Measurements from ENCODE around the gene AKAP1.

The AKAP1 gene

GRCh38 chr17:57132663-57133062 lies 47.6 kb downstream of the AKAP1 start:
- Mint-ChIP-seq H3K27ac (ENCODE audit: low read depth) (no peak overlapping the region), H3K4me3 (no peak overlapping the region), H3K27me3 (no peaks in the 10 kb centered on the region), H3K36me3 (ENCODE audit: insufficient read depth) (peaks cover 2% of the 10 kb centered on the region), H3K9me3 (no peaks in the 10 kb centered on the region), H3K4me1 (no peaks in the 10 kb centered on the region)
- DNase-seq (ENCODE audit: low spot score in 2 of 2) = no peak
- no peak for ATAC-seq (replicated peaks; ENCODE audit: extremely low read depth, poor library complexity, severe bottlenecking)

- H3K27ac Mint-ChIP-seq (ENCODE audit: low read depth) = no peak overlapping the region
- ATAC-seq (replicated peaks; ENCODE audit: extremely low read depth, poor library complexity, severe bottlenecking) (no peak), DNase-seq (ENCODE audit: low spot score in 2 of 2) (no peak)
Measured at GRCh38 chr17:57133486-57133885, 48.4 kb downstream of the AKAP1 start.

GRCh38 chr17:57135026-57135788 lies 50.2 kb downstream of the AKAP1 start:
- Mint-ChIP-seq H3K27me3 (peaks cover 8% of the 10 kb centered on the region), H3K4me1 (no peaks in the 10 kb centered on the region), H3K36me3 (ENCODE audit: insufficient read depth) (peaks cover 2% of the 10 kb centered on the region), H3K4me3 (no peak overlapping the region), H3K27ac (ENCODE audit: low read depth) (no peak overlapping the region), H3K9me3 (no peaks in the 10 kb centered on the region)
- ATAC-seq (replicated peaks; ENCODE audit: extremely low read depth, poor library complexity, severe bottlenecking) (no peak), DNase-seq (ENCODE audit: low spot score in 2 of 2) (no peak)

More at GRCh38 chr17:57133486-57133885, 48.4 kb downstream of the AKAP1 start:
- Mint-ChIP-seq H3K4me1 (no peaks in the 10 kb centered on the region), H3K4me3 (no peak overlapping the region), H3K9me3 (no peaks in the 10 kb centered on the region), H3K27me3 (no peaks in the 10 kb centered on the region), H3K36me3 (ENCODE audit: insufficient read depth) (peaks cover 2% of the 10 kb centered on the region)

- peaks cover 8% of the 10 kb centered on the region for H3K27me3 Mint-ChIP-seq
- ATAC-seq (replicated peaks; ENCODE audit: extremely low read depth, poor library complexity, severe bottlenecking) (no peak), DNase-seq (ENCODE audit: low spot score in 2 of 2) (no peak)
- no peaks in the 10 kb centered on the region for H3K4me1 Mint-ChIP-seq
- H3K4me3 Mint-ChIP-seq = no peak overlapping the region
- H3K27ac Mint-ChIP-seq (ENCODE audit: low read depth) = no peak overlapping the region
- no peaks in the 10 kb centered on the region for H3K9me3 Mint-ChIP-seq
- peaks cover 2% of the 10 kb centered on the region for H3K36me3 Mint-ChIP-seq (ENCODE audit: insufficient read depth)
Measured at GRCh38 chr17:57135789-57136291, 50.8 kb downstream of the AKAP1 start.

- peaks cover 2% of the 10 kb centered on the region for H3K36me3 Mint-ChIP-seq (ENCODE audit: insufficient read depth)
- H3K27ac Mint-ChIP-seq (ENCODE audit: low read depth) = no peak overlapping the region
- DNase-seq (ENCODE audit: low spot score in 2 of 2) (no peak), ATAC-seq (replicated peaks; ENCODE audit: extremely low read depth, poor library complexity, severe bottlenecking) (no peak)
- H3K4me3 Mint-ChIP-seq = no peak overlapping the region
- H3K27me3 Mint-ChIP-seq = peaks cover 8% of the 10 kb centered on the region
- no peaks in the 10 kb centered on the region for H3K9me3 Mint-ChIP-seq
- no peaks in the 10 kb centered on the region for H3K4me1 Mint-ChIP-seq
Measured at GRCh38 chr17:57136355-57136754, 51.3 kb downstream of the AKAP1 start.

GRCh38 chr17:57138030-57138911 lies 53.2 kb downstream of the AKAP1 start:
- peaks cover 14% of the 10 kb centered on the region for H3K27me3 Mint-ChIP-seq
- no peak for ATAC-seq (replicated peaks; ENCODE audit: extremely low read depth, poor library complexity, severe bottlenecking)
- no peak overlapping the region for H3K4me3 Mint-ChIP-seq

GRCh38 chr17:57138956-57139576 lies 54.0 kb downstream of the AKAP1 start:
- ATAC-seq (replicated peaks; ENCODE audit: extremely low read depth, poor library complexity, severe bottlenecking) (no peak), DNase-seq (ENCODE audit: low spot score in 2 of 2) (no peak)
- no peaks in the 10 kb centered on the region for H3K4me1 Mint-ChIP-seq
- no peak overlapping the region for H3K27ac Mint-ChIP-seq (ENCODE audit: low read depth)
- no peak overlapping the region for H3K4me3 Mint-ChIP-seq
- no peaks in the 10 kb centered on the region for H3K9me3 Mint-ChIP-seq
- H3K27me3 Mint-ChIP-seq = peaks cover 22% of the 10 kb centered on the region
- H3K36me3 Mint-ChIP-seq (ENCODE audit: insufficient read depth) = peaks cover 2% of the 10 kb centered on the region

More at GRCh38 chr17:57138030-57138911, 53.2 kb downstream of the AKAP1 start:
- H3K27ac Mint-ChIP-seq (ENCODE audit: low read depth) = no peak overlapping the region
- H3K4me1 Mint-ChIP-seq = no peaks in the 10 kb centered on the region
- H3K36me3 Mint-ChIP-seq (ENCODE audit: insufficient read depth) = peaks cover 2% of the 10 kb centered on the region
- H3K9me3 Mint-ChIP-seq = no peaks in the 10 kb centered on the region
- DNase-seq (ENCODE audit: low spot score in 2 of 2) = no peak

- no peak overlapping the region for H3K27ac Mint-ChIP-seq (ENCODE audit: low read depth)
- ATAC-seq (replicated peaks; ENCODE audit: extremely low read depth, poor library complexity, severe bottlenecking) (no peak), DNase-seq (ENCODE audit: low spot score in 2 of 2) (no peak)
- H3K36me3 Mint-ChIP-seq (ENCODE audit: insufficient read depth) = no peaks in the 10 kb centered on the region
- no peaks in the 10 kb centered on the region for H3K4me1 Mint-ChIP-seq
- no peaks in the 10 kb centered on the region for H3K9me3 Mint-ChIP-seq
- H3K27me3 Mint-ChIP-seq = peaks cover 30% of the 10 kb centered on the region
- H3K4me3 Mint-ChIP-seq = no peak overlapping the region
Measured at GRCh38 chr17:57140316-57140715, 55.3 kb downstream of the AKAP1 start.

GRCh38 chr17:57142925-57143324 lies 57.9 kb downstream of the AKAP1 start:
- Mint-ChIP-seq H3K27ac (ENCODE audit: low read depth) (no peak overlapping the region), H3K4me3 (no peak overlapping the region), H3K4me1 (no peaks in the 10 kb centered on the region), H3K27me3 (peaks cover 49% of the 10 kb centered on the region), H3K9me3 (no peaks in the 10 kb centered on the region), H3K36me3 (ENCODE audit: insufficient read depth) (no peaks in the 10 kb centered on the region)
- no peak for ATAC-seq (replicated peaks; ENCODE audit: extremely low read depth, poor library complexity, severe bottlenecking)
- DNase-seq (ENCODE audit: low spot score in 2 of 2) = no peak

GRCh38 chr17:57143361-57143760 lies 58.3 kb downstream of the AKAP1 start:
- Mint-ChIP-seq H3K36me3 (ENCODE audit: insufficient read depth) (no peaks in the 10 kb centered on the region), H3K4me3 (no peak overlapping the region)

GRCh38 chr17:57143919-57144318 lies 58.9 kb downstream of the AKAP1 start:
- H3K27ac Mint-ChIP-seq (ENCODE audit: low read depth) = no peak overlapping the region
- H3K9me3 Mint-ChIP-seq = no peaks in the 10 kb centered on the region
- H3K4me3 Mint-ChIP-seq = no peak overlapping the region
- H3K4me1 Mint-ChIP-seq = no peaks in the 10 kb centered on the region
- no peaks in the 10 kb centered on the region for H3K36me3 Mint-ChIP-seq (ENCODE audit: insufficient read depth)
- ATAC-seq (replicated peaks; ENCODE audit: extremely low read depth, poor library complexity, severe bottlenecking) = no peak
- DNase-seq (ENCODE audit: low spot score in 2 of 2) = no peak
- peaks cover 54% of the 10 kb centered on the region for H3K27me3 Mint-ChIP-seq

More at GRCh38 chr17:57143361-57143760, 58.3 kb downstream of the AKAP1 start:
- peaks cover 53% of the 10 kb centered on the region for H3K27me3 Mint-ChIP-seq
- no peak for ATAC-seq (replicated peaks; ENCODE audit: extremely low read depth, poor library complexity, severe bottlenecking)
- DNase-seq (ENCODE audit: low spot score in 2 of 2) = no peak
- no peak overlapping the region for H3K27ac Mint-ChIP-seq (ENCODE audit: low read depth)
- no peaks in the 10 kb centered on the region for H3K9me3 Mint-ChIP-seq
- H3K4me1 Mint-ChIP-seq = no peaks in the 10 kb centered on the region

GRCh38 chr17:57144567-57144966 lies 59.5 kb downstream of the AKAP1 start:
- H3K36me3 Mint-ChIP-seq (ENCODE audit: insufficient read depth) = no peaks in the 10 kb centered on the region
- H3K4me1 Mint-ChIP-seq = no peaks in the 10 kb centered on the region
- peaks cover 56% of the 10 kb centered on the region for H3K27me3 Mint-ChIP-seq
- H3K4me3 Mint-ChIP-seq = no peak overlapping the region
- H3K27ac Mint-ChIP-seq (ENCODE audit: low read depth) = no peak overlapping the region
- H3K9me3 Mint-ChIP-seq = no peaks in the 10 kb centered on the region
- DNase-seq (ENCODE audit: low spot score in 2 of 2) = no peak
- ATAC-seq (replicated peaks; ENCODE audit: extremely low read depth, poor library complexity, severe bottlenecking) = no peak
